ENCODE measurements around the gene CCDC38. TPM values are rescaled to one million over a fixed set of nuclear protein-coding genes. Genes with fewer than 3 reads are reported as not detected.

CCDC38 gene
- total RNA-seq, 1 donor: not detected

DNA sequence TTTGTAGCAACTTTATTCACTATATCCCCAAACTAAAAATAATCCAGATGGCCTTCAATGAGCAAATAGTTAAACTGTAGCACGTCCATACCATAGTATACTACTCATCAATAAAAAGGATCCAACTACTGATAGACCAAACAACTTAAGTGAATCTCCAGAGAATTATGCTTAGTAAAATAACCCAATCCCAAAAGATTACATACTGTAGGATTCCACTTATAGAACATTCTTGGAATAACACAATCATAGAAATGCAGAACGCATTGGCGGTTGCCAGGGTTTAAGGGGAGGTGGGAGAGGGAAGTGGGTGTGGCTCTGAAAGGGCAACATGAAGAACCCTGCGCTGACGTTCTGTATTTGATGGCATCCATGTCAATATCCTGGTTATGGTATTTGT is 55.1 kb downstream of the CCDC38 start:
- TF ChIP-seq, protein P1, sequence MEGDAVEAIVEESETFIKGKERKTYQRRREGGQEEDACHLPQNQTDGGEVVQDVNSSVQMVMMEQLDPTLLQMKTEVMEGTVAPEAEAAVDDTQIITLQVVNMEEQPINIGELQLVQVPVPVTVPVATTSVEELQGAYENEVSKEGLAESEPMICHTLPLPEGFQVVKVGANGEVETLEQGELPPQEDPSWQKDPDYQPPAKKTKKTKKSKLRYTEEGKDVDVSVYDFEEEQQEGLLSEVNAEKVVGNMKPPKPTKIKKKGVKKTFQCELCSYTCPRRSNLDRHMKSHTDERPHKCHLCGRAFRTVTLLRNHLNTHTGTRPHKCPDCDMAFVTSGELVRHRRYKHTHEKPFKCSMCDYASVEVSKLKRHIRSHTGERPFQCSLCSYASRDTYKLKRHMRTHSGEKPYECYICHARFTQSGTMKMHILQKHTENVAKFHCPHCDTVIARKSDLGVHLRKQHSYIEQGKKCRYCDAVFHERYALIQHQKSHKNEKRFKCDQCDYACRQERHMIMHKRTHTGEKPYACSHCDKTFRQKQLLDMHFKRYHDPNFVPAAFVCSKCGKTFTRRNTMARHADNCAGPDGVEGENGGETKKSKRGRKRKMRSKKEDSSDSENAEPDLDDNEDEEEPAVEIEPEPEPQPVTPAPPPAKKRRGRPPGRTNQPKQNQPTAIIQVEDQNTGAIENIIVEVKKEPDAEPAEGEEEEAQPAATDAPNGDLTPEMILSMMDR (IDR thresholded peaks at IDR 0.05; ENCODE audit: insufficient read depth, low read depth, low read length): no peak
- DNase-seq (ENCODE audit: low read depth): no peak
- H3K4me3 ChIP-seq (ENCODE audit: low read depth, low read length): no peak overlapping the region

DNA sequence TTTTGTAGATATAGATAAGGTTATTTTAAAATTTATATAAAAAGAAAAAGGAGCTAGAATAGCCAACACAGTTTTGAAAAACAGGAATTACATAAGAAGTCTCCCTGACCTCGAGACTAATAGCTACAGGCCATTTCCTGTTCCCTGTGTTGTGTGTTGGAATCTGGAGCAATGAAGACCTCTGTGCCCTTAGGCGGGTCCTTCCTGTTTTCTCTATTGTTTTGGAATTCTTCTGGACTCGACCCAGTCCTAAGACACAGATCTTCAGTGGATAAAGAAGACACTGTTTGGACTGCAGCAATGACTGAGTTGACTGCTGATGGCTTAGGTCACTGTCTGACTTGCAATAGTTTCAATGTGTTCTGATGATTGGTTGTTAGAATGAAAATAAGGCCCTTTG is 57.4 kb downstream of the CCDC38 start:
- DNase-seq (ENCODE audit: low read depth): peak; percentile 51
- TF ChIP-seq, protein P1 (IDR thresholded peaks at IDR 0.05; ENCODE audit: insufficient read depth, low read depth, low read length): no peak
- H3K4me3 ChIP-seq (ENCODE audit: low read depth, low read length): no peak overlapping the region

DNA sequence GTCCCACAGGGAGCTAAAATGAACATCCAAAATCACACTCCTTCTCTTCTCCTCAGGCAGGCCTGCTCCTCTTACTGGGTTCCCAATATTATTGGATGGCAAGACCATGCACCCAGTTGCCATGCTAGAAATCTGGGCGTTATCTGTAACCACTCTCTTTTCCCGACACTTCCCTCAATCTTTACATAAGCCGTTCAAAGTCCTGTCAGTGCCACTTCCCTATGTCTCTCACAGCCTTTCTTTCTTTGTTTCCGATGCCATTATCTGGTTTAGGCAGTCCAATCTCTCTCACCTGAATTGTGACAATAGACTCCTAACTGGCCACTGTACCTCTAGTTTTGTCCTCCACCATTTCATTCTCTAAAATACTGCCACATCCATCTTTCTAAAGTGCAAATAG is 59.5 kb downstream of the CCDC38 start:
- H3K4me3 ChIP-seq (ENCODE audit: low read depth, low read length): no peak overlapping the region
- DNase-seq (ENCODE audit: low read depth): no peak
- TF ChIP-seq, protein P1 (IDR thresholded peaks at IDR 0.05; ENCODE audit: insufficient read depth, low read depth, low read length): no peak

DNA sequence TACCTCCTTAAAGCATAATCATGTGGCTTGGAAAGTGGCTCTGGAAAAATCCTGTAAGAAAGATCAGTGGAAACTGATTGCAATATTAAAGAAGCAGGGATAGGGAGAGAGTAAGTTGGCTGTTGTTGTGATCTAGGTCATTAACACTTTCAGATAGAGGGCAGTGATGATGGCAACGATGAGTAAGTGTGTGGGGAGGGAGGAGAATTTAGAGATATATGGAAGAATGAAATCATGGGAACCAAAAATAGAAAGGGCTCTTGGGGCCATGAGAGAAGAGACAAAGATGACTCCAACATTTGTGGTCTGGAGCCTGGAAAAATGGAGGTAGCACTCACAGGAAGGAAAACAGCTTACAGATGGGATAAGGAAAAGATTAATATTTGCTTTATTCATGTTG is 60.3 kb downstream of the CCDC38 start:
- TF ChIP-seq, protein P1 (IDR thresholded peaks at IDR 0.05; ENCODE audit: insufficient read depth, low read depth, low read length): no peak
- DNase-seq (ENCODE audit: low read depth): peak; percentile 49
- H3K4me3 ChIP-seq (ENCODE audit: low read depth, low read length): no peak overlapping the region

DNA sequence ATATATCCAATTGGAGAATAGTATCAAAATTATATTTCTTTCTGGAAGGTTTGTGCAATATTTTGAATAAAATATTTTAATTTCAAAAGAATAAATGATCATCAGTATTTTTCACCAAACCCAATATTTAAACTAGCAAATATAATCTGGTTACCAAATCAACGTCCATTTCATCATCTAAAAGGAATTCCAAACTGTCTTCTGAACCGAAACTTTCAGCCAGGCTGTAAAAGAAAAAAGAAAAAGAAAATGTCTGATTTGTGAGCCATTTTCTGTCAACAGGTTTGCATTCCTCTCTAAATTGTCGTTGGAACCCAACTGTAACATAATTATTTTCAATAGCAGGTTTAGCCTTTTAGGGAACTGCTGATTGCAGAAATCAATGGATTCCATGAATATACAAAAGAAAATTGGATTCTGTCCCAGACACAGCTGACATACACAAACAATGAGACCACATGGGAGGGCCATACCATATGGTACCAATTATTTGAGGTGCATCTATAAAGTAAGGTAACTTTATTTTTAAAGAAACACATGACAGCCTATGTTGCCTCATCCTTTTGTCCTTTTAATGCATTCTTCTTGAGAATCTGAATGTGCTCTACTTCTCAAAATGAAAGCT is 61.0 kb downstream of the CCDC38 start:
- H3K4me3 ChIP-seq (ENCODE audit: low read depth, low read length): no peak overlapping the region
- TF ChIP-seq, protein P1 (IDR thresholded peaks at IDR 0.05; ENCODE audit: insufficient read depth, low read depth, low read length): no peak
- DNase-seq (ENCODE audit: low read depth): peak; percentile 40

DNA sequence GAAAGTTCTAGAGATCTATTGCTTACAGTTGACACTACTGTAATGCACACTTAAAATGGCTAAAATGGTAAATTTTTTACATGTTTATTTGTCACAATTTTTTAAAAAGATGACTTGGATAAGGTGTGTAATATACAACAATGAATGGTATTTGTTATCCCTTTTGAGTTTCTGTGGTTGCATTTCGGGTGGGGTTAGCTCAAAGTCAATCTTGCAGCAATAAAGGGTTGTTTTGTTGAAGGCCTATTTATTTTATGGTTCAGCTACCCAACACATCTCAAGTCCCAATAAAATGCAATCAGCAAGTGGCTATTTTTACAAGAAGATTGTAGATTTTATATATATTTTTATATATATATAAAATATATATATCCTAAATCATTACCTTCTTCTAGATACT is 61.5 kb downstream of the CCDC38 start:
- no peak overlapping the region for H3K4me3 ChIP-seq (ENCODE audit: low read depth, low read length)
- TF ChIP-seq, protein P1 (IDR thresholded peaks at IDR 0.05; ENCODE audit: insufficient read depth, low read depth, low read length): no peak
- no peak for DNase-seq (ENCODE audit: low read depth)

DNA sequence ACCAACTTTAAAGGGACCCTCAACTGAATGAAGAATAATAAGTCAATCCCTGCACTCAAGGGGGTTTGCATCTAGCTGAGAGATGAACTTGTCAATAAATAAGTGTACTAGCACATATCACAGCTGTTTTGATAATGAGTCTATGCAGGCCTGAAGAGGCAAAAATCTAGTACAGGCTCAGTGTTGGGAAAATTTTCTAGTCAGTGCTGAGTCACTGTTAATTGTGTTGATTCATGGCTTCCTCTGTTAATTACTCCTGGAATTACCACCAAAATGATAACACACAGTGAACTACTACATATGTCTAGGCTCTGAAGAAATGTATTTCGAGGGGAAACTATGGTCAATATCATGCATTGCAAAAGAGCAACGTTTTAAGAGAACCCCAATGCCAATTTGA is 64.8 kb downstream of the CCDC38 start:
- peak; percentile 30 for DNase-seq (ENCODE audit: low read depth)
- TF ChIP-seq, protein P1 (IDR thresholded peaks at IDR 0.05; ENCODE audit: insufficient read depth, low read depth, low read length): no peak
- H3K4me3 ChIP-seq (ENCODE audit: low read depth, low read length): no peak overlapping the region

Measured in fibroblast of villous mesenchyme (primary cell).